ENCODE data around the gene NR4A1.
A peak's percentile ranks its signal among the peaks of the same experiment; 100 is the strongest.

Gene NR4A1

DNA sequence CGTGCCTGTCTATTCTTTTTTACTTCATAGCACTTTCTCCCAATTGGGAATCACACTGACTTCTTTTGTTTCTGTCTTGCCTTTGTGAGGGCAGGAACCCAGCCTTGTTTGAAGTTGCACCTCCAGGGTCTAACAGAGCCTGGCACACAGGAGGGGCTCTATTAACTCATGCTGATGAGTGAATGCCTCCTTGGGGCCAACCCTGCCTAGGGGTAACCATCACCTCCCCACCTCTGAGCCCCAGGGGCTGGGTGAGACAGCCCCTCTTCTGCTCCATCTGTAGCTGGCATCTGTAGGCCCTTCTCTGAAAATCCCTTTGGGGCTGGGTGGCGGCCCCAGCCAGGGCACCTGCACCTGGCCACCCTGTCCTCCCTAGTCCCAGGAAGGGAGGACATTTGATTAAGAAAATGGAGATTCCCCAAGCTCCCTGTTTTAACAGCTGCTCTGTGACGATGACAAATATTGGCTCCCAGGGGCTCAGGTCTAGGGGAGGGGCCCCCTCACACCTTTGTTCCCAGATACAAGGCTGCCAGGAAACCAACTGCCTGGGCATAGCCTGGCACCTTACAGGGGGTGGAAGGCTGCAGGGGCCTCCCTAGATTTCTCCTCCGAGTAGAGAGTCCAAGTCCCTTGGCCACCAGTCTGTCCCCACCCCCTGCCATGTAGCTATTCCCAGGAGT lies 32.7 kb upstream of the NR4A1 start:
- DNase-seq (ENCODE audit: low read depth): no peak

- no peak for DNase-seq (ENCODE audit: low read depth)
Observed at GRCh38 chr12:52019113-52019770, 32.0 kb upstream of the NR4A1 start.

DNA sequence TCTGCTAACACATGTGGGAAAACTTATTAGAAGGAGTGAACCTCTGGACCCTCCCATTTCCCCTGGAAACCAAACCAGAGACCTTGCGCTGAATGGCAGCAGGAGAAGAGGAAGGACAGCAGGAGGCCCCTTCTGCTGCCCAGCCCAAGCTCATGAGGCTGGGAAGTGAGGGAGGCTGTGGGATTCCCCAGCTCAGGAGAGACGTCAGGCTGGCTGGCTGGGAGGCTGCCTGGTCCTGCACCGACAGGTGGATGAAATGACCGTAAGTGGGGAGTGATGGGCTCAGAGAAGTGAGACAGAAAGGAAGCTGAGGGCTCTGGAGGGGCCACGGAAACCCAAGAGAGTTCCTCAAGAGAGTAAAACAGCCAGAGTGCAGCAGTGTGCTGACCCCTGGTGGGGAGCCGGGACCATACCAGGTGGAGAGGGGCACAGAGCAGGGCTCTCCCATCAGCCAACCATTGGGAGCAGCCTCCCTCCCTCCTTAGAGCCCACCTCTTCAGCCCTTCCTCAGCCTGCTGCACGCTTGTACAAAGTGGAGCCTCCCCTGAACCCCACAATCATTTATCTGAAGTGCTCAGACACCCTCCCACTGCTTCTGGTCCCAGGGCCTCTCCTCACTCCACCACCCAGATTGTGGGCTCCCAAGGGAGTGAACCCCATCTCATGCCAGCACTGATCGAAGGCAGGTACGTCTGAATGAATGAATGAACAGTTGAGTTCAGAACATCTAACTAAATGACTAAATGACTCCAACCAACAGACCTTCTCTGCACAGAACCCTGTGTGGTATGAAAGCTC lies 30.5 kb upstream of the NR4A1 start:
- DNase-seq (ENCODE audit: low read depth): peak; percentile 46

DNA sequence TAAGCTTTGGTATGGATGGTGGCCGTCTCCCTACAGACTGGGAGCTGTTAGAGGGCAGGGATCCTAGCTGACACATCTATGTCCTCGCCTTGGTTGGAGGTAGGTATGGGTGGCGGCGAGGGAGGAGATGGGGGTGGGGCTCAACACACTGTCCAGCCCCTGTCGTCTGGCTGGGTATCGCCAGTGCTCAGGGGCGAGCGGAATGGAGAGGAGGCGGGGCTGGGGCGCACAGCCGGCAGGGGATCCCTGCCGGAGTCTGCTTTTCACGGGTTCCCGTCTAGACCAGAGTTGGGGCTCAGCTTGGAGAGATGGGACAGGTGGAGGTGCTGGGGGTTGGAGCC lies 28.4 kb upstream of the NR4A1 start:
- DNase-seq (ENCODE audit: low read depth): no peak

- peak; percentile 86 for DNase-seq (ENCODE audit: low read depth)
Observed at GRCh38 chr12:52023182-52023975, 27.9 kb upstream of the NR4A1 start.

DNA sequence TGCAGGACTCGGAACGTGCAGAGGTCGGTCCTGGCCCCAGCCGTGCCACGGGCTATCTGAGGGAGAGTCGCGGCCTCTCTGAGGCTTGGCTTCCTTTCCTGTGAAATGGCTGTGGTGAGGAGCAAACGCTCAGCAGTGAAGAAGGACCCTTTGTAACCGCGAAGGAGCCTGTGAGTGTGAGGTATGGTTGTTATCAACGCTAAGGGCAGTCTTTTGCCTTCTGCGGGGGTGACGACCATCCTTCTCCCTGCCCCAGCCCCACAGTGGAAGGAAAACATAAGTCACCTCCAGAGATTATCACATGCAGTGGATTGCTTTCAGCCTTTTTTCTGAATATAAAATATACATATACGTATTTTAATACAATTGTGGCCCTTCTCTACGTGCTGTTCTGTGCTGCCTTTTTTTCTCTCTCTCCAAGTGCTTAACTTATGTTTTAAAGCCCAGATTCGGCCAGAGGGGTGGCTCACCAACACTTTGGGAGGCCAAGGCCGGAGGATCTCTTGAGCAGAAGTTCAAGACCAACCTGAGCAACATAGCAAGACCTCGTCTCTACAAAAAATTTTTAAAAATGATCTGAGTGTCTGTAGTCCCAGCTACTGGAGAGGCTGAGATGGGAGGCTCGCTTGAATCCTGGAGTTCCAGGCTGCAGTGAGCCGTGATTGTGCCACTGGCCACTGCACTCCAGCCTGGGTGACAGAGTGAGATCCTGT lies 27.1 kb upstream of the NR4A1 start:
- no peak for DNase-seq (ENCODE audit: low read depth)

- DNase-seq (ENCODE audit: low read depth): peak; percentile 40
Observed at GRCh38 chr12:52024845-52025230, 26.4 kb upstream of the NR4A1 start.

DNA sequence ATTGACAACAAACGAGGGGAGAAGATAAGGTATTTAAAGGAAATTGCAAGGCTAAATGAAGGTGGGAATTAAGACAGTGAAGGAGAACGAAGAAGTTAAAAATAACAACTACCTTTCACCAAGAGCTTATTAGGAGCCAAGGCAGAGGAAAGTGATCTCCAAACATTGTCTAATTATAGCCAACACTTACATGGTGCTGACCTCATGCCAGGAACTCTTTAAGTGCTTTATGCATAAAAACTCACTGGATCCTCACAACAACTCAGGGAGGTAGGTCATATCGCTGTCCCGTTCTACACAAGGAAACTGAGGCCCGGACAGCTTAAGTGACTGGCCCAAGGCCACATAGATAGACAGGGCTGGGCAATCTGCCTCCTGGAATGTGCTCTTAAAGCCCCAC lies 25.0 kb upstream of the NR4A1 start:
- DNase-seq (ENCODE audit: low read depth): no peak

DNA sequence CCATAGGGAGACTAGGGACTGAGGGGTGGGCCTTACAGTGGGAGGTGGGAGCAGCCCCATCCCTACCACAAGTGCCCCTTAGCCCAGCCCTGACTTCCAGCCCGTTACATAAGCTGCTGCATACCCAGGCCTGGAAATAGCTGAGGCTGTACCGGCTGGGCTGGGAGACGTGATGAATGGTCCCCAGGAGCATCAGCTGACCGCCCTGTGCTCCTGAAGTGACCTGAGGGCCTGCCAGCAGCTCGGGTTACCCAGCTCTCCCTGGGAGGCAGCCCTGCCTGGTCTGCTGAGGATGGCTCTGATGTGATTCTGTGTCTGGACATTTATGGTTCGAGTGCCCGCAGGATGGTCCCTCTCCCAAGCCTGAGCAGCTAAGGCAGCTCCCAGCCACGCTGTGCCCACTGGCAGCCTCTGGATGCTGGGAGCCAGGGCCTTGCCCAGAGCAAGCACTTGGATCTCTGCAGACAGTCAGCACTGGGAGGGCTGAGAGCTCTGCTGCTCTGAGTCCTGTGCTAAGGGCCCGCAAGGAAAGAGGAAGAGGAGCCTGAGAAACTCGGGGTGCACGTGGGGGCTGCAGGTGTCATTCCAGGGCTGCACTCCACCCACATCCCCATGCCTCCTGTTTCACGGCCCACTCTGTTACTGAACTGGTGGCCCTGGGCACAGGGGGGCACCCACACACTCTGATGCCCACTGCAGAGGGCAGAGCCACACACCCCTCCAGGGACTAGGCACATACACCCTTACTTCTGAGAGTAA lies 24.0 kb upstream of the NR4A1 start:
- no peak for DNase-seq (ENCODE audit: low read depth)

DNA sequence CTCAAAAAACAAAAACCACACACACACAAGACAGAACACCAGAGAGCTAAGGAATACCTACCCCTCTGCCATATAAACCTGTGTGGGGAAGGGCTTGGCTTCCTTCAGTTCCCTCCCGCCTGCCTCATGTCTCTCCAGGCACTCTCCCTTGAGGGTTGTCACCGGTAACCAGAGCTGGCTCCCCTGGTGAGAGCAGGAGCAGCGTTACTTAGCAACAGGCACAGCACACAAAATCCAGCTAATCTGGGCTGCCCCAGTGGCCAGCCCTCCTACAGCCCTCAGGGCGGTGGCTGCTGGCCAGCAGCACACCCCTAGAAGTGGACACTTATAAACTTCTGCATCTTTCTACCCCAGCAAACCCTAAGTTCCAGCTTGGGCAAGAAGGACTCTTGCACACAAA lies 21.6 kb upstream of the NR4A1 start:
- DNase-seq (ENCODE audit: low read depth): no peak

DNA sequence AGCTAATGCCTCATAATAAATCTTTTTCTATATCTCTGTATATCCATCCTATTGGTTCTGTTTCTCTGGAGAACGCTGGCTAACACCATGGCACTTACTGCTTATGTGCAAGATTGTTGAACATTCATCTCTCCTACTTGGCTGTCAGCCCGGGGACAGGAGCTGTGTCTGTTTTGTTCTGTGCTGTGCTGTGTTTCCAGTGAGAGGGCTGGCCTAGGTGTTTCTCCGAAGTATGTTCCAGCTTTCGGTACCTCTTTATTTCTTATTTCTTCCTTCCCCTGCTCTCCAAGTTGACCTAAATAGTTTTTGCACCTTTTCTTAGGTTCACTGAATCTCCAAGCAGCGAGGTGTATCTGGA lies 18.8 kb upstream of the NR4A1 start:
- no peak for DNase-seq (ENCODE audit: low read depth)

- DNase-seq (ENCODE audit: low read depth): peak; percentile 81
Observed at GRCh38 chr12:52032804-52033445, 18.3 kb upstream of the NR4A1 start.

DNA sequence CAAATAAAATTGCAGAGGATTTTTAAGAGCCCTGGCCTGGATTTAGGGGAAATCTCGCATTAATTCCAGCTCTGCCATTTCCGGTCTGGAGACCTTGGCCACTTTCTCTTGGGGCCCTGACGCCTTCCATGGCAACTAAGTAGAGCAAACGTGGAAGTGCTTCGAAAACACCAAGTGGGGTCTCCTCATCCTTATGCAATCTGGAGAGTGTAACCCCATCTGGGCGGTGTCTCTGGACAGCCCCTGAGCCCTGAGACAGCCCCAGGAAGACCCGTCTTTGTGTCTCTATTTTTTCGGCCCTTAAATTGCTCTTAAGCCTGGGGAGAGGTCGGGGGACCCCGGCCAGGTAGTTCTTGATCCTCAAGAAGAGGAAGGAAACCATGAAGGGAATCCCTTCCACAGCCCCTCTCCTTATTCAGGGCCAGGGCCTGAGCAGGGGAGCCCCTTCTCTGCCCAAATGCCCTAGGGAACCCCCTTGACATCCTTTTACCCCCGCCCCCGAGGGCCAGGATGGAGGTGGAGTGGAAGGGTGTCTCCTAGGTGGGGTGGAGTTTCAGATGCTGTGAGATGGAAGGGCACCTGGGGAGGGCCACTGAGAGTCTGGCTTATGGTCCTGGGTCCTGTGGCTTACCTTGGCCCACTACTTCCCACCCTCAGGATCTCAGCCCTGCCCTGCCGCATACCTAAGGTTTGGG lies 17.6 kb upstream of the NR4A1 start:
- no peak for DNase-seq (ENCODE audit: low read depth)

DNA sequence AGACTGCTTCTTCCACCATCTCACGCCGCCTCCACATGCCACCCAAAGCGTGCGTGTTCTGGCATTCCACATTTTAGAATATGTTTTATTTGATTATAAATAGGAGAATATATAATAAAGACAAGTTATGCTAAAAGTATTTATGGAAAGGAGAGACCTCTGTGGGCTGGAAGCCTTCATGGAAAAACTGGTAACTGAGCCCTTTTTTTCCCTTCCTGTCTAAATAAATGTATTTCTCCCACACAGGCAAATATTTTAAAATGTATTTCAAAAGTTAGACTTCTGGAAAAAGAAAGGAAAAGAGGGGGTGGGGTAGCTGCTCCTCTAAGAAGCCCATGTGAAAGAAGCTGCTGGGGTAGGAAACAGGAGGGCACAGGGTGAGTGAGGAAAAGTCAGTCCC lies 16.1 kb upstream of the NR4A1 start:
- no peak for DNase-seq (ENCODE audit: low read depth)

GRCh38 chr12:52035926-52036325 lies 15.3 kb upstream of the NR4A1 start:
- no peak for DNase-seq (ENCODE audit: low read depth)

DNA sequence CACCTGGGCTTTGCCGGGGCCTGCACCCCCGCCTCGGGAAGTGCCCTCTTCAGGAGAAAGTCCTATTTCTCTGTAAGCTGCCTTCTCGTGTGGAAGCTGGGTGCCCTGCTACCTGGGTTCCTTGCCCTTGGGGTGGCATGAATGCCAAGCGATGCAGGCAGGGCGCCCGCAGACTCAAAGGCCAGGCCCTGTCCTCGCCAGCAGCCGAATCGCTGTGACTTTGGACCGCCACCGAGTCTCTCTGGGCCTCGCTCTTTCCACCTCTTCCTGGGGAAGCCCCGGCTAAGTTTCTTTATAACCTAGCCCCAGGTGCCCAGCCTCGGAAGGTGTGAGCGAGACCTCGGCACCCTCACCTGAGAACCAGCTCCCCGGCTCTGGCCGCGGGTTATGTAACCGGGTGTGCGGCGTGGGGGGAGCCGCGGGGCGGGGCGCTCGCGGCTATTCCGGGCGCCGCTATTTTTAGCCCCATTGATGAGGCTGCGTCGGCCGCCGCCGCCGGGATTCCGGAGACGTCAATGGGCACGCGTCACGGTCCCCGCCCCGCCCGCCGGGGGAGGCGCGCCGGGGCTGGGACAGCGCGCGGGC lies 14.6 kb upstream of the NR4A1 start:
- DNase-seq (ENCODE audit: low read depth): peak; percentile 70

DNA sequence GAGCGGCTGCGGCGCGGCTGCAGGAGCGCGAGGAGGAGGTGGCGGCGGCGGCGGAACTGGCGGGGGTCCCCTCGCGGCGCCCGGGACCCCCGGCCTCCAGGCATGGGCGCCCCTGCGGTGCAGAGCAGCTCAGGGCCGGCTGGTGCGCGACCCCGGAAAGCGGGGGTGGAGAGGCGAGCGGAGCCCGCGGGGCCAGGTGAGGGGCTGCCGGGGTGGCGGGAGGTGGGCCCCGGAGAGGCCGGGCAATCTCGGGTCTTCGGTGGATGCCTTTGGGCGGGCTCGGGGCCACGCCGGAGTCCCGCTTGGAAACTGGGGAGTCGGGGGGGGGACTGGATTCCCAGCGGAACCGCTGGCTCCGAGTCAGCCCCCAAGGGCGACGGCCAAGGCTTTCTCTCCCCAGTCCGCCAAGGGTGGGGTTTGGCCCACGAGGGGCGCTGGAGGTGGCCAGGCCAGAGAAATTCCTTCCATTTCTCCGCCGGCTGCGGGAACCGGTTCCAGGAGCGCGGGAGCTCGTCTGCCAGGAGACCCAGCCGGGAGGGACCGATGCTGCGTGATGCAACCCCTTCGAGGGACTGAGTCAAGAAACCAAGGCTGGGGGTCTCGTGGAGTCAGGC lies 13.9 kb upstream of the NR4A1 start:
- no peak for DNase-seq (ENCODE audit: low read depth)

DNA sequence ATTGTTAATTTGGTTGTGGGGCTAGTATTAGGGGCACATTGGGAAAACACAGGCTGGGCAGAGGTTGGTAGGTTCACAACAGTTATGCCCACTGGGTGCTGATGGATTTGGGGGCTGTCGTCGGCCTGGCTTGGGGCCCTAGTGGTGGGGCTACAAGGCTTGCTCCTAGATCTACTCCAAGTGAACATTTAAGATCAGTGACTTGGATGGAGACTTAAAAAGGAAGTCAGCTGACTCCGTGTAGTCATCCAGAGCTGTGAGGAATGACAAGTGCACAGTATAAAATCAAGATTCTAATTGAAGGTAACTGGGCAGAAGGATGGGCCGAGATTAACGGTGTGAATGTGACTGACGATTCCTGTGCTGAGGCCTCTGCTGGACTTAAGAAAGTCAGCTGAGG lies 12.8 kb upstream of the NR4A1 start:
- no peak for DNase-seq (ENCODE audit: low read depth)

DNA sequence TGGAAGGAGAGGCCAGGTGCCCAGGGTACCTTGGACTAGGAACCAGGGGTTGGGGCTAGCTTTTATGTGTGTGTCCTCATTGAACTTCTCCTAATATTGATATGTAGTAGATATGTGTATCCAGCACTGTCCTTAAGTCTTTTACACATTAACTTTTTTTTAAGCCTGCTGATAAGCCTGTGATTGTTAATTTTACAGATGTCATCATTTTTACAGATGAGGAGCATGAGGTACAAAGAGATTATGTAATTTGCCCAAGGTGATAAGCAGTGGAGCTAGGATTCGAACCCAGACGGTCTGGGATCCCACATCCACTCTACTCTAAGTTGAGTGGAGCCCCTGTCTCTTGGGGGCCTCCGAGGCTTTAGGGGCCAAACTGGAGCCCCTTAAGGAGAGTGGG lies 10.2 kb upstream of the NR4A1 start:
- no peak for DNase-seq (ENCODE audit: low read depth)
